ENCODE data around the gene PRKAB1.

The PRKAB1 gene

GRCh38 chr12:119714614-119715267 is 46.8 kb downstream of the PRKAB1 start:
- DNase-seq, result no peak

- no peak for DNase-seq
Measured at GRCh38 chr12:119715268-119715620, 47.3 kb downstream of the PRKAB1 start.

GRCh38 chr12:119718141-119718540 is 50.2 kb downstream of the PRKAB1 start:
- DNase-seq, result no peak

GRCh38 chr12:119720349-119720748 is 52.4 kb downstream of the PRKAB1 start:
- no peak for DNase-seq

- no peak for DNase-seq
Measured at GRCh38 chr12:119721306-119721705, 53.4 kb downstream of the PRKAB1 start.

GRCh38 chr12:119725523-119725922 is 57.6 kb downstream of the PRKAB1 start:
- DNase-seq, result no peak

- DNase-seq, result no peak
Measured at GRCh38 chr12:119727600-119728443, 59.9 kb downstream of the PRKAB1 start.

GRCh38 chr12:119728444-119728745 is 60.5 kb downstream of the PRKAB1 start:
- DNase-seq, result no peak

- no peak for DNase-seq
Measured at GRCh38 chr12:119729871-119730270, 61.9 kb downstream of the PRKAB1 start.

GRCh38 chr12:119730381-119730780 is 62.4 kb downstream of the PRKAB1 start:
- DNase-seq, result no peak

Data from activated CD4-positive, alpha-beta T cell treated with anti-CD3 and anti-CD28 coated beads, Interleukin-2, amount 50 U/mL, for 4 hours (primary cell).